Measurements from ENCODE around the gene EFR3B.

Gene EFR3B

DNA sequence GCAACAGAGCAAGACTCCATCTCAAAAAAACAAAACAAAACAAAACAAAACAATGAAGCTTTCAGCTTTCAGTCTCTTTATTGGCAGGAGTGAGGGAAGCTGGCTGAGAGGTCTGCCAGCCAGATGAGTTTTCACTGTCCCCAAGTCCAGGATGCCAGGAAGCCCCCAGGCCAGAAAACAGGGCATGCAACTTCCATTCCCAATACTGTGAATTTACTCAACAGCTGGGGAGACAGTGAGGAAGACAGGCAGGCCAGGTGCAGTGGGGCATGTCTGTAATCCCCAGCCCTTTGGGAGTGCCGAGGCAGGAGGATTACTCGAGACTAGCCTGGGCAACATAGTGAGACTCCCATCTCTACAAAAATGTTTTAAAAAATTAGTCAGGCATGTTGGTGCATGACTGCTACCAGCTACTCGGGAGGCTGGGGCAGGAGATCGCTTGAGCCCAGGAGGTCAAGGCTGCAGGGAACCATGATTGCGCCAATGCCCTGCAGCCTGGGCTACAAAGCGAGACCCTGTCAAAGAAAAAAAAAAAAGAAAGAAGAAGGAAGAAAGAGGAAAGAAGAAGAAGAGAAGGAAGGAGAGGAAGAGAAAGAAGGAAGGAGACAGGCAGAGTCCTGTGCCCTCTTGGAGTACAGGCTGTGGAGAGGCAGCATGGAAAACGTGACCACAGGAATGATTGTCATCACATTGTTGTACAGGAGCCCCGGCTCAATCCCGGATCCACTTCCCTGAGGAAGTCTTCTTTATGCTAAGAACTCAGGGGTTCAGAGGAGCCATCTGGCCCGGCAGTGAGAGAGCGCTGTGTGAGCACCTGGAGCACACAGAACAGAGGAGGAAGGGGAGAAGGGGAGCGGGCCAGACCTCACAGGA is 155.7 kb downstream of the EFR3B start:
- no peak for DNase-seq

DNA sequence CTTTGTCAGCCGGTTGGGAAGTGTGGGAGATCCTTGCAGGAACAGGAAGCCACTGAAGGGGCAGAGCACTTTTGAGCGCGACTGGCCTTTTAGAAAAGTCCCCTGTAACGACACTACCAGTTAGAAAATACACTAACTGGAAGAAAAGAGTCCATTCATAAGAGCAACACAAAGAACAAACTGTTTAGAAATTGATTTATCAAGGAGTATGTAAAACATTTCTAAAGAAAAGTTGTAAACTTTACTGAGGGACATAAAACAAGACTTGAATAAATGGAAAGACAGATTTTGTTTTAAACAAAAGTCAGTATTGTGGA is 156.3 kb downstream of the EFR3B start:
- no peak for DNase-seq

DNA sequence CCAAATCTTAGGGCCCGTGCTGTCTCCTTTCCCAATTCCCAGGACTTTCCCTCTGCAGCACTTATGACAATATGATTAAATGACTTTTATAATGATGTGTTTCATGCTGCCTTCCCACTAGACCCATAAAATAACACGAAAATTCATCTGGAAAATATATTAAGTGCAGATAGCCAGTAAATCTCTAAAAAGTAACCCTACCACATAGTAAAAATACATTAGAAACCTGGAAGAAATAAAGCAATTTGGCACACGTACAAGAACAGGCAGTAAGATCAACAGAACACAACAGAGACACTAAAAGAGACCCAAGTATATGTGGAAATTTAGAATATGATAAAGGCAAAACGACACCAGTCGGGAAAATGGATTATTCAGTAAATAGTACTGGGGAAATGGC is 156.7 kb downstream of the EFR3B start:
- no peak for DNase-seq

DNA sequence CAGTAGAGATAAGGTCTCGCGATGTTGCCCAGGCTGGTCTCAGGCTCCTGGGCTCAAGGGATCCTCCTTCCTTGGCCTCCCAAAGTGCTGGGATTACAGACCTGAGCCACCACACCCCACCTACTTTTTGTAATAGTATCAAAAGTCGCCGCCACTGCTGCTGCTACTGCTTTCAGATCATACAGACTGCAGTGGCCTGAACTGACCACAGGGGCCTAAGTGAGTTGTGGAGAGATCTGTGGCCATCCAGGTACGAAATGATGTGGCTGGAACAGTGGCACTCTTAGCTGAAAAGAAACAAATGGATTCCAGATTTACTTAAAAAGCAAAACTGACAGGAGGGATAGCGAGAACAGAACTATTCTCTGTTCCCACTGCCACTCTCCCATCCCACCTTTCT is 159.4 kb downstream of the EFR3B start:
- DNase-seq = no peak

DNA sequence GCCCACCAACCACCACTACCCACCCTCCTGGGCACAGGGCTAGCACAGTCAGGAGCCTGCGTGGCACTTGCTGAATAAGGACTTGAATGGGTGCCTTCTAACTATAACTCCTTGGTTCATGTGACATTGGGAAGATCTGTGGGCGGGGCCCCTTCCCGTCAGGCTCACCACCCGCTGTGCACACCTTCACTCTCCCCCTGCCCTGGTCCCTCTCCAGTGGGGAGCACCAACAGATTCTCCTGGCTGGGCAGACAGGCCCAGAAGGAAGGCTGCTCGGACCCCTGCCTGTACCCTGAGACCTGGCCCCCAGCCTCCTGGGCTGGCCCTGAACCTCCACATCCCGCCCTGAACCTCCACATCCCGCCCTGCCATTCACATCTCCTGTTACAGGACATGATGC is 159.9 kb downstream of the EFR3B start:
- no peak for DNase-seq

DNA sequence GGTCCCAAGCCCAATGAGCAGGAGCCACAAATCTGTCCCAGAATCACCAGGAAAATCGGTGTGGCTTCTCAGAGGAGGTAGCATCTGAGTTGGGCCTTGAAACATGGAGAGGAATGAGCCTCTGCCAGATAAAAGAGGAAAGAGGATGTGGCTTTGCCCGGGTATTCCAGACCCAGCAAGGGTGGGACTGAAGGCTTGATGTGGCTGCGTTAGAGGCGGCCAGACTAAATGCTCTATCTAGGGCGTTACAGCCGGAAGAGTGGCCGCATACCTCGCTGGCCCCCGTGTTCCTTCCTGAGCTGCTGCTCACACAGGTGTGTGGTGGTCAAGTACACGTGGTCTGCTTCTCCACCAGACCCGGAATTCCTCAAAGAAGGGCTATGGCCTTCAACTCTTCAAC is 160.4 kb downstream of the EFR3B start:
- DNase-seq = no peak

DNA sequence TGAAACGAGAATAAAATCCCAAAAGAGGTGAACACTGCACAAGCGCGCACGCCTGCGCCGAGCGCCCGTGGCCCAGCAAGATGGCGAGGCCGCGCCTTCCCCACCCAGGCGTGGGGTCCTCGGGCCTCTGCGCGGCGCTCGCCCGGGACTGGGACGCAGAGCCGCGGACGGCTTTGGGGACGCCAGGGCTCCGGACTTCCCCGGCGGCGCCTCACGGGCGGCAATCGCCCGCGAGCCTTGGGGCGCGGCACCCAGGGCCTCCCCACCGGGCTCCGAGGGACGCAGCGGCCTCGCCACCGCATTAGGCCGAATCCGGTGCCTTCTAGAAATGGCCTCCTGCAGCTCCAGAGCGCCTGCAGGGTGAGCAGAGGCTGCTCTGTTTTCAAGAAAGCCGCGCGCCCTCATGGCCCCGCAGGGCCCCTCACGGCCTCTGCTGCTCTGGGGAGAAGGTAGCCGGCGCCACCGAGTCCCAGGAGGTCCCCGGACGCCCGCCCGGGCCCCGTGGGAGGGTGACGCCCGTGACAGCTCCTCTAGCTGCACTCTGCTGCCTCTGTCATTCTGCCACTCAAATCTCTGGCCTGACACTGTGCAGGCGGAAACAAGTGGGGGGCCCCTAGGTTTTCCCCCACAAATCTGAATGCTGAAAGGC is 162.4 kb downstream of the EFR3B start:
- no peak for DNase-seq

DNA sequence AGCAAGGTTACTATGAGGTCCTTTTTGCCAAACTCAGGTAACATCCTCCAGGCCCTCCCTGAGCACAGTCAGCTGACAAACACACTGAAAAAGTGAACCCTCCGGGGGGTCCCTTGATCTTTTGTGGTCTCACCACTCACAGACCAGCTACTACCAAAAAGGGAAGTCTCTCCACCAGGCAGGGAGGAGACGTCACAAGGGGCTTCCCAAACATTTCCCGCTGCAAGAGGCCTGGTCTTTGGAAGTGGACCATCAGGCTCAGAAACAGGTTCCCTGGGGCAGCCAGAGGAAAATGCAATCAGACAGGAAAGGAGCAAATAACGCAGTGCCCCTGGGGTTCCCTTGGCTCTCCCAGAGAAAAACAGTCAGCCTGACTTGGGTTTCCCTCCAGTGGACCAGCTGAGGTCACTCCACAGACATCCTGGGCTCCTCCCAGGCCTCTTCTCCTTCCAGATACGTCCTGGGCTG is 165.2 kb downstream of the EFR3B start:
- DNase-seq = no peak
